ENCODE results near the gene PIK3CA. TPM values are rescaled to one million over a fixed set of nuclear protein-coding genes. Genes with fewer than 3 reads are reported as not detected.

Gene PIK3CA
- total RNA-seq, 1 donor from 2014 or later, result 20.1 TPM

DNA sequence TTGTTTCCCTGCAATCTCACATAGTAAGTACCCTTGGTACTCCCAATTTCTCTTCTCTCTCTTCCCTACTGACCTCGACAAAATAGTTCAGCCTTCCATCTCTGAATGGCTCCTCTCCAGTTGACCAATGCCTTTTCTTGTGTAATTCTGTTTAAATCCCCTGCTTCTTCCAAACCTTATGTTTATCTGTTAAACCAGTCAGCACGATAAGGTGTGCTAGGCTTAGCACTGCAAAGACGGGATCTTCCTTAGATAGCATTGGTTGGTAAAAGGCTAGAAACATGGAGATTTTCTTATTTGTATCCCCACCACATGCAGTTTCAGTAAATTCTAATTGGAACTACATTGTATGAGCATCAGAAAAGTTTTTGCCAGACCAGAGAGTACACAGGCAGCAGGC lies 128.6 kb downstream of the PIK3CA start:
- no peak overlapping the region for H3K4me3 ChIP-seq
- intact Hi-C loops (cut with DNase I), result no loop called here
- H3K4me1 ChIP-seq, result no peaks in the 10 kb centered on the region
- H3K27me3 ChIP-seq, result no peaks in the 10 kb centered on the region
- H3K36me3 ChIP-seq, result no peaks in the 10 kb centered on the region
- TF ChIP-seq POLR2A (IDR thresholded peaks at IDR 0.05) (no peak), POLR2AphosphoS5 (IDR thresholded peaks at IDR 0.05; ENCODE audit: insufficient read depth in 1 of 2, low read depth in 1 of 2) (no peak)
- TF ChIP-seq, protein P1, sequence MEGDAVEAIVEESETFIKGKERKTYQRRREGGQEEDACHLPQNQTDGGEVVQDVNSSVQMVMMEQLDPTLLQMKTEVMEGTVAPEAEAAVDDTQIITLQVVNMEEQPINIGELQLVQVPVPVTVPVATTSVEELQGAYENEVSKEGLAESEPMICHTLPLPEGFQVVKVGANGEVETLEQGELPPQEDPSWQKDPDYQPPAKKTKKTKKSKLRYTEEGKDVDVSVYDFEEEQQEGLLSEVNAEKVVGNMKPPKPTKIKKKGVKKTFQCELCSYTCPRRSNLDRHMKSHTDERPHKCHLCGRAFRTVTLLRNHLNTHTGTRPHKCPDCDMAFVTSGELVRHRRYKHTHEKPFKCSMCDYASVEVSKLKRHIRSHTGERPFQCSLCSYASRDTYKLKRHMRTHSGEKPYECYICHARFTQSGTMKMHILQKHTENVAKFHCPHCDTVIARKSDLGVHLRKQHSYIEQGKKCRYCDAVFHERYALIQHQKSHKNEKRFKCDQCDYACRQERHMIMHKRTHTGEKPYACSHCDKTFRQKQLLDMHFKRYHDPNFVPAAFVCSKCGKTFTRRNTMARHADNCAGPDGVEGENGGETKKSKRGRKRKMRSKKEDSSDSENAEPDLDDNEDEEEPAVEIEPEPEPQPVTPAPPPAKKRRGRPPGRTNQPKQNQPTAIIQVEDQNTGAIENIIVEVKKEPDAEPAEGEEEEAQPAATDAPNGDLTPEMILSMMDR (IDR thresholded peaks at IDR 0.05), result no peak
- H3K9me3 ChIP-seq, result no peaks in the 10 kb centered on the region
- H3K27ac ChIP-seq, result no peak overlapping the region
- DNase-seq (ENCODE audit: extremely low spot score in 2 of 2), result no peak

DNA sequence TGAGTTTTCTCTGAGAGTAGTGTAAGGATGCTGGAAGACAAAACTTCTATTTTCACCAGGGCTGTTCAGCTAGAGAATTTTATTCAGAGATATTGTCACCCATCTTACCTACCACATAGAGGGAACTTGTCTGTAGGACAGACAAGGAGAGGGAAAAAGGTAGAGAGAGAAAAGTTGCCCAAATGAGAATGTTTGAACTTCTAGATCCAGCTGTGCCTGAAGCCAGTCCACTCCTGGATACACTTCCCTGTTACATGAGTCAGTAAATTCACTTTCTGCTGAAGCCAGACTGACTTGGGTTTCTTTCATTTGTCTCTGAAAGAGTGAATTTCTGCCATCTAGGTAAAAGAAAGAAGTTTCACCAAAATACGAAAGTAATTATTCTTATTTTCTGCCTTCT lies 130.0 kb downstream of the PIK3CA start:
- H3K27me3 ChIP-seq, result no peaks in the 10 kb centered on the region
- H3K27ac ChIP-seq, result no peak overlapping the region
- H3K4me3 ChIP-seq, result no peak overlapping the region
- no peaks in the 10 kb centered on the region for H3K4me1 ChIP-seq
- no peak for TF ChIP-seq POLR2A (IDR thresholded peaks at IDR 0.05)
- no peak for TF ChIP-seq POLR2AphosphoS5 (IDR thresholded peaks at IDR 0.05; ENCODE audit: insufficient read depth in 1 of 2, low read depth in 1 of 2)
- TF ChIP-seq, protein P1 (IDR thresholded peaks at IDR 0.05), result no peak
- H3K36me3 ChIP-seq, result no peaks in the 10 kb centered on the region
- intact Hi-C loops (cut with DNase I), result no loop called here
- no peak for DNase-seq (ENCODE audit: extremely low spot score in 2 of 2)
- no peaks in the 10 kb centered on the region for H3K9me3 ChIP-seq

DNA sequence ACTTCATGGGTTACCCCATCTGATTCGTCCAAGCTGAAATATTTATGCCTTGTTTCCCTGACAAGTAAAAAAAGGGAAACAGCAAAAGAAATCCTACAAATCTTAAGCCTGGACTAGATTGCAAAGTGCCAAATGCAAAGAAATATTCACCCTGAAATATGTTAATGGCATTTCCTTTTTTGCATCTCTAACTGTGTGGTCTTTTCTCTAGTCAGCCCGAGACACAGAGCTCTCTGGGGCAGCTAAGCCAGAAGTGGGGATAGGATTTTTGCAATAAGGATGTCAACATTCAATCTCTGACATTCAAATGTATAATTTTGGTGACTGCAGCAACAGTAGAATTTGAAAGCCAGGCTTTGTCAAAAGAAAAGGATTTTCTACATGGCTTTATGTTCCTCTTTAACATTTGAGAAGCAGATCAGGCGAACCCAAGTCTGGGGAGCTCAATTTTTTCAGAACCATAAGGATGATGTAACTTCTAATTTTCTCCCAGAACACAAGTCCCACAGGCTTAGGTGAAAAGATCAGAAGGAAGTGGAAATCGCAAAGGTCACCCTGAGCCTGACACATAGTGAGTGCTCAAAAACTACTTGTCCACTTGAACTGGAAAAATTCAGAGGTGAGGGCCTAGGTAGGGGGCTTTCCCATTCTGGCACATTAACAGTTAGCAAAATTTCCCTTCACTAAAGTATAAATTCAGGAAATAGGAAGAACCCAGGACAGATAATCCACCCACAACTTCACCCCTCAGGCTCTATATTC lies 131.0 kb downstream of the PIK3CA start:
- no peaks in the 10 kb centered on the region for H3K36me3 ChIP-seq
- no peak overlapping the region for H3K4me3 ChIP-seq
- H3K9me3 ChIP-seq, result no peaks in the 10 kb centered on the region
- intact Hi-C loops (cut with DNase I), result no loop called here
- no peak for TF ChIP-seq POLR2AphosphoS5 (IDR thresholded peaks at IDR 0.05; ENCODE audit: insufficient read depth in 1 of 2, low read depth in 1 of 2)
- TF ChIP-seq, protein P1 (IDR thresholded peaks at IDR 0.05), result no peak
- TF ChIP-seq POLR2A (IDR thresholded peaks at IDR 0.05), result no peak
- H3K4me1 ChIP-seq, result no peaks in the 10 kb centered on the region
- no peaks in the 10 kb centered on the region for H3K27me3 ChIP-seq
- no peak for DNase-seq (ENCODE audit: extremely low spot score in 2 of 2)
- H3K27ac ChIP-seq, result no peak overlapping the region

DNA sequence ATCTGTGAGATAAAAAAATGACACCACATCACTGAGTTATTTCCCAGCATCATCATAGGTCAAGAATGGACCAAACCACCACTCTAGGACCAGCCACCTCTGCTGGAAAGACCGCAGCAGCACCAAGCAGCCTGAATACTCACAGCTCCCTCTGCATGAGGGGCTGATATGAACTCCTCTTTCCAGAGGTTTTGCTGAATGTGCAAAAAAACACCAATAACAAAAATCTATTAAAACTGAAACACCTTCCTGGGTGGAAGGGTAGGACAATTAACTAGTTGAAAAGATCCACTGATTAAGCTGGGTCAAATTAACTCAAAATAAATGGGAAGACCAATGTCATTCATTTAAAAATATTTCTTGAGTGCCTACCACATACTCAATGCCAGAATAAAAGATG lies 131.7 kb downstream of the PIK3CA start:
- no peaks in the 10 kb centered on the region for H3K36me3 ChIP-seq
- H3K27me3 ChIP-seq, result no peaks in the 10 kb centered on the region
- intact Hi-C loops (cut with DNase I), result no loop called here
- H3K9me3 ChIP-seq, result no peaks in the 10 kb centered on the region
- H3K4me1 ChIP-seq, result no peaks in the 10 kb centered on the region
- H3K4me3 ChIP-seq, result no peak overlapping the region
- H3K27ac ChIP-seq, result no peak overlapping the region
- DNase-seq (ENCODE audit: extremely low spot score in 2 of 2), result no peak
- TF ChIP-seq POLR2A (IDR thresholded peaks at IDR 0.05) (no peak), POLR2AphosphoS5 (IDR thresholded peaks at IDR 0.05; ENCODE audit: insufficient read depth in 1 of 2, low read depth in 1 of 2) (no peak)
- TF ChIP-seq, protein P1 (IDR thresholded peaks at IDR 0.05), result no peak

DNA sequence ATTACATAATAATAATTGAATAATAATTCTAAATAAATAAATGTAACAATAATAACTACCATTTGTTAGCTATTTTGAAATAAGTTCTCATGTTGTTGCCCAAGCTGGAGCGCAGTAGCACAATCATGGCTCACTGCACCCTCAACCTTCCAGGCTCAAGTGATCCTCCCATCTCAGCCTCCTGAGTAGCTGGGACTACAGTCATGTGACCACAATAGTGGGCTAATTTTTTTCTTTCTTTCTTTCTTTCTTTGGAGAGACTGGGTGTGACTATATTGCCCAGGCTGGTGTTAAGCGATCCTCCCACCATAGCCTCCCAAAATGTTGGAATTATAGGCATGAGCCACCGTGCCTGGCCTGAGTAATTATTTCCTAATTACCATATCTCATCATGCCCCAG lies 133.7 kb downstream of the PIK3CA start:
- H3K9me3 ChIP-seq, result no peaks in the 10 kb centered on the region
- intact Hi-C loops (cut with DNase I), result no loop called here
- H3K4me1 ChIP-seq, result no peaks in the 10 kb centered on the region
- H3K36me3 ChIP-seq, result no peaks in the 10 kb centered on the region
- TF ChIP-seq, protein P1 (IDR thresholded peaks at IDR 0.05), result no peak
- no peak for TF ChIP-seq POLR2AphosphoS5 (IDR thresholded peaks at IDR 0.05; ENCODE audit: insufficient read depth in 1 of 2, low read depth in 1 of 2)
- TF ChIP-seq POLR2A (IDR thresholded peaks at IDR 0.05), result no peak
- H3K27me3 ChIP-seq, result no peaks in the 10 kb centered on the region
- H3K4me3 ChIP-seq, result no peak overlapping the region
- no peak for DNase-seq (ENCODE audit: extremely low spot score in 2 of 2)
- no peak overlapping the region for H3K27ac ChIP-seq

Data from vagina (tissue), 2 donors.